ENCODE results near the gene GNG2.

Gene GNG2

GRCh38 chr14:51860164-51860824 lies at the start of gene GNG2:
GNG2 (plus strand) TSS chr14:51860612; CDS start chr14:51950679, 90,067 bp downstream.
- peak; percentile 51 to 61 for DNase-seq (ENCODE audit: low read depth in 2 of 2, low spot score in 1 of 2)

- no peak for DNase-seq (ENCODE audit: low read depth in 2 of 2, low spot score in 1 of 2)
Measured at GRCh38 chr14:51811706-51812105, 48.7 kb upstream of the GNG2 start.

- no peak for DNase-seq (ENCODE audit: low read depth in 2 of 2, low spot score in 1 of 2)
Measured at GRCh38 chr14:51816031-51816430, 44.4 kb upstream of the GNG2 start.

GRCh38 chr14:51817326-51817725 lies 43.1 kb upstream of the GNG2 start:
- no peak for DNase-seq (ENCODE audit: low read depth in 2 of 2, low spot score in 1 of 2)

- no peak for DNase-seq (ENCODE audit: low read depth in 2 of 2, low spot score in 1 of 2)
Measured at GRCh38 chr14:51818748-51819380, 41.5 kb upstream of the GNG2 start.

GRCh38 chr14:51821822-51822221 lies 38.6 kb upstream of the GNG2 start:
- no peak for DNase-seq (ENCODE audit: low read depth in 2 of 2, low spot score in 1 of 2)

- DNase-seq (ENCODE audit: low read depth in 2 of 2, low spot score in 1 of 2): no peak
Measured at GRCh38 chr14:51822499-51822898, 37.9 kb upstream of the GNG2 start.

DNA sequence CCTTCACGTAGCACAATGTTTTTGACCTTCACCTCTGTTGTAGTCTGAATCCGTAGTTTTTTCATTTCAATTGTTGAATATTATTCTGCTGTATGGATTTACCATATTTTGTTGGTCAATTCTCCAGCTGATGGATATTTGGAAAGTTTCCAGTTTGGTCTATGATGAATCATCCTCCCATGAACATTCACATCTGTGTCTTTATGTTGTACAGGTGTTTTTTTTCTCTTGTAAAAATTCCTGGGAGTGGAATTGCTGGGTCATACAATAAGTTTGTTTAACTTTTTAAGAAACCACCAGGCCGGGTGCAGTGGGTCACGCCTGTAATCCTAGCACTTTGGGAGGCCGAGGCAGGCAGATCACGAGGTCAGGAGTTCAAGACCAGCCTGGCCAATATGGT lies 36.7 kb upstream of the GNG2 start:
- no peak for DNase-seq (ENCODE audit: low read depth in 2 of 2, low spot score in 1 of 2)

DNA sequence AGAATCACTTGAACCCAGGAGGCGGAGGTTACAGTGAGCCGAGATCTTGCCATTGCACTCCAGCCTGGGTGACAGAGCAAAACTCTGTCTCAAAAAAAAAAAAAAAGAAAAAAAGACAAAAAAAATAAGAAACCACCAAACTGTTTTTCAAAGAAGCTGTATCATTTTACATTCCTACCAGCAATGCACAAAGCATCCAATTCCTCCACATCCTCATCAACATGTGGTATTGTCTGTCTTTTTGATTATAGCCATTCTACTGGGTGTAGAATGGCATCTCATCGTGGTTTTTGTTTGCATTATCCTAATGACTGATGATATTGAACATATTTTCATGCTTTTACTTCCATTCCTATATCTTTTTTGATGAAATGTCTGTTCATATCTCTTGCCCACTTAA lies 36.2 kb upstream of the GNG2 start:
- DNase-seq (ENCODE audit: low read depth in 2 of 2, low spot score in 1 of 2): no peak

- DNase-seq (ENCODE audit: low read depth in 2 of 2, low spot score in 1 of 2): no peak
Measured at GRCh38 chr14:51825926-51826325, 34.5 kb upstream of the GNG2 start.

- DNase-seq (ENCODE audit: low read depth in 2 of 2, low spot score in 1 of 2): peak; percentile 44 to 60
Measured at GRCh38 chr14:51828017-51828797, 32.2 kb upstream of the GNG2 start.

GRCh38 chr14:51834240-51834639 lies 26.2 kb upstream of the GNG2 start:
- no peak for DNase-seq (ENCODE audit: low read depth in 2 of 2, low spot score in 1 of 2)

DNA sequence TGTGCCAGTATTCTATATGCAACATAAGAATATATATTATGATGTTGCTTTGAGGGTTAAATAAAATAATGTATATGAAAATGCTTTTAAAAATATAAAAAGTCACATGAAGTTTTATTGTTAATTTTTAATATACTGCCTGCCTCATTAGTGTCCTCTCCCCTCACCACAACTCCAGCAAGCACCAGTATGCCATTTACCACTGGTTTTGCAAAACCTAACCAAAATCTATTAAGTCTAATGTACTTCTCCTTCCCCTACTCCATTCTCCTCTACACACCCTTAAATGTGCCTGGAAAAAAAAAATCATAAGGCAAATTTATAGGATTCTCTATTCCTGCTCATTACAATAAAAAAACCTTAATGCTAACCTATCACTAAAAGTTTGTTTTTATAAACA lies 24.0 kb upstream of the GNG2 start:
- DNase-seq (ENCODE audit: low read depth in 2 of 2, low spot score in 1 of 2): no peak

- no peak for DNase-seq (ENCODE audit: low read depth in 2 of 2, low spot score in 1 of 2)
Measured at GRCh38 chr14:51844081-51844881, 16.1 kb upstream of the GNG2 start.

DNA sequence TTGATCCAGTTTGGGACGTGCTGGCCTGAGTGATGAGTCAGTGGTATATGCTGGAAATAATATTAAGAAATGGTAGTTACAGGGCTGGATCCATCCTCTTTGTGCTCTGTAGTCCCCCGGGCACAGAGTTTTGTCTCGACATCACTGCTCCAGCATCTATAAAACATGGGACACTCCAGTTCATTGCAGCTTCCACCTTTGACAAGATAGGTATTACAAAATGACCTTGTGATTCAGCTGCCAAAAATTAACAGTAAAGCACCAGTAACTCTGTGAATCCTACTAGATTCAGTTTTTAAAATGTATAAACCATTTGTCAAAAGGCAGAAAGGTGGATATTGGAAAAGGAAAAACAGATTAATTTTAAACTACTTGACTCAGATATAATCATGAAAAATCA lies 14.6 kb upstream of the GNG2 start:
- no peak for DNase-seq (ENCODE audit: low read depth in 2 of 2, low spot score in 1 of 2)

DNA sequence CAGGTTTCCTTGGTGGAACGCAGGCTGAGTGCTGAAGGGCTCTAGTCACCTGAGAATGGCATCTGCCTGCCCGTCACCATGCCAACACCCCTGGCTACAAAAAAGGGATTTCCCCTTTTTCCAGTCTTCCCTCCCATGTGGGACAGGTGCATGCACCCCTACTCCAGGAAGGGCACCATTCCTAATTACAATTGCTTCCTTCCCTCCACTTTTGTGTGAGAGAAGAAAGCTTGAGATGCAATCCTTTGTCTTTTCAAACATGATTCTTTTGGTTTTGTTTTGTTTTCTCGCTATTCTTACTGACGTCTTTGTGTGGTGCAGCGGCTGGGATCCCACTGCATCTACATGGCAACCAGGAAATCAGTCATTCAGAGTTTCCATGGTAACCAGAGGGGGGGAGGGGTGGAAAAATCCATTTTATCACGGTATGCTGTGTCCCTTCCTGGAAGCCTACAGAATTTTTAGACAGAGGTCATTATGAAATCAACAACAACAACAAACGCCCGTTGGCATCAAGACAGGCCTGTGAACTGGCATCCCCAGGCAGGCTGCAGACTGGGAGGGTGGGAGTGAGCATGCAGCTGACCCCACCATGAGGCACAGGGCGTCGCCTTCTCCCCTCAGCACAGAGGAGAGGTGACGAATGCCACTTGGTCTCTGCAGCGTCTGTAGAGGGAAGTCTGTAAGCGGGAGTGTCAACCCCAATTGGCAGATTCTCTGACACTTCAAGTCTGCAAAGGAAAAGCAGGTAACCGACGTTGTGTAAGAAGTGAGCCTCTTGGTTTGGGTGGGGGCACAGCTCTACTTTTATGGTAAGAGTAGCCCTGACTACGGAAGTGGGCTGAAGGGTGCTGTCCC lies 13.6 kb upstream of the GNG2 start:
- peak; percentile 71 for DNase-seq (ENCODE audit: low read depth in 2 of 2, low spot score in 1 of 2)

- DNase-seq (ENCODE audit: low read depth in 2 of 2, low spot score in 1 of 2): no peak
Measured at GRCh38 chr14:51847489-51847796, 13.0 kb upstream of the GNG2 start.

GRCh38 chr14:51848120-51848519 lies 12.3 kb upstream of the GNG2 start:
- no peak for DNase-seq (ENCODE audit: low read depth in 2 of 2, low spot score in 1 of 2)

DNA sequence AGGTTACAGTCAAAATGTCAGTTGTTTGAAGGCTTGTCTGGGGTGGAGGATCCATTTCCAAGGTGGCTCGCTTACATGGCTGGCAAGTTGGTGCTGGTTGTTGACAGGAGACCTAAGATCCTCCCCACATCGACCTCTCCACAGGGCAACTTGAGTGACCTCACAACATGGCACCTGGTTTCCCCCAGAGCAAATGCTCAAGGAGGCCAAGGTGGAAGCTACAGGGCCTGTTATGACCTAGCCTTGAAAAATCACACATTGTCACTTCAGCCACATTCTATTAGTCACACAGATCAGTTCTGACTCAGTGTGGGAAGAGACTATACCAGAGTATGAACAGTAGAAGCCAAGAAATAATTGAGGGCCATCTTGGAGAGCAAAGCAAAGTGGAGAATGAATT lies 11.3 kb upstream of the GNG2 start:
- DNase-seq (ENCODE audit: low read depth in 2 of 2, low spot score in 1 of 2): peak in 1 of 2 donors; percentile 16

DNA sequence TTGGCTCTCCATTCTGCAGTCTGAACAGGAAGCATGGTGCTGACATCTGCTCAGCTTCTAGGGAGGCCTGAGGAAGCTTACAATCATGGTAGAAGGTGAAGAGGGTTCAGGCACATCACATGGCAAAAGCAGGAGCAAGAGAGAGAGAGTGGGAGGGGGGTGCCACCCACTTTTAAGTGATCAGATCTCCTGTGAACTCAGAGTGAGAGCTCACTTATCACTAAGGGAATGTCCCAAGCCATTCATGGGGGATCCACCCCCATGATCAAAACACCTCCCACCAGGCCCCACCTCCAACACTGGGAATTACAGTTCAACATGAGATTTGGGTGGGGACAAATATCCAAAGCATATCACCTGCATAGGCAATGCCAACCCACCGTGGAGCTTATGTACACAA lies 9.8 kb upstream of the GNG2 start:
- DNase-seq (ENCODE audit: low read depth in 2 of 2, low spot score in 1 of 2): no peak

- no peak for DNase-seq (ENCODE audit: low read depth in 2 of 2, low spot score in 1 of 2)
Measured at GRCh38 chr14:51852541-51852940, 7.9 kb upstream of the GNG2 start.

Measured in stimulated activated CD8-positive, alpha-beta memory T cell treated with anti-CD3 and anti-CD28 coated beads, Interleukin-4, amount 100 ng/mL, for 4 hours (primary cell).